GM21390 (cell line): ENCODE measurements around the gene EMP1.

Source experiments
- ATAC-seq: cut with Tn5 transposase; IDR thresholded peaks from one replicate; pipeline ENCODE4 v1.9.1; 2021; ENCODE audit not compliant: unreplicated experiment

Gene EMP1

GRCh38 chr12:13196130-13196921, at the start of gene EMP1:
EMP1 (plus strand) TSS chr12:13196726; CDS start chr12:13211511, 14,785 bp downstream.
- ATAC-seq: peak; percentile 92

GRCh38 chr12:13147688-13148484, 48.6 kb upstream of the EMP1 start:
- ATAC-seq: no peak

- ATAC-seq: no peak
Measured at GRCh38 chr12:13148485-13148847, 48.1 kb upstream of the EMP1 start.

GRCh38 chr12:13149411-13149810, 47.1 kb upstream of the EMP1 start:
- ATAC-seq: no peak

GRCh38 chr12:13152281-13152680, 44.2 kb upstream of the EMP1 start:
- no peak for ATAC-seq

GRCh38 chr12:13152756-13153155, 43.8 kb upstream of the EMP1 start:
- no peak for ATAC-seq

GRCh38 chr12:13153180-13153579, 43.3 kb upstream of the EMP1 start:
- no peak for ATAC-seq

GRCh38 chr12:13154027-13154538, 42.4 kb upstream of the EMP1 start:
- no peak for ATAC-seq

GRCh38 chr12:13154831-13155230, 41.7 kb upstream of the EMP1 start:
- no peak for ATAC-seq

- no peak for ATAC-seq
Measured at GRCh38 chr12:13156277-13156676, 40.2 kb upstream of the EMP1 start.

GRCh38 chr12:13161172-13161571, 35.4 kb upstream of the EMP1 start:
- ATAC-seq: no peak

- ATAC-seq: no peak
Measured at GRCh38 chr12:13162904-13163303, 33.6 kb upstream of the EMP1 start.

- ATAC-seq: no peak
Measured at GRCh38 chr12:13163868-13164635, 32.5 kb upstream of the EMP1 start.

GRCh38 chr12:13164921-13165616, 31.5 kb upstream of the EMP1 start:
- ATAC-seq: no peak

- ATAC-seq: peak; percentile 63
Measured at GRCh38 chr12:13165617-13166041, 30.9 kb upstream of the EMP1 start.

- ATAC-seq: no peak
Measured at GRCh38 chr12:13167226-13167625, 29.3 kb upstream of the EMP1 start.

- no peak for ATAC-seq
Measured at GRCh38 chr12:13167906-13168305, 28.6 kb upstream of the EMP1 start.

- no peak for ATAC-seq
Measured at GRCh38 chr12:13169272-13169671, 27.3 kb upstream of the EMP1 start.

GRCh38 chr12:13170892-13171490, 25.5 kb upstream of the EMP1 start:
- no peak for ATAC-seq
